ENCODE data around the gene CLK2.

Gene CLK2

DNA sequence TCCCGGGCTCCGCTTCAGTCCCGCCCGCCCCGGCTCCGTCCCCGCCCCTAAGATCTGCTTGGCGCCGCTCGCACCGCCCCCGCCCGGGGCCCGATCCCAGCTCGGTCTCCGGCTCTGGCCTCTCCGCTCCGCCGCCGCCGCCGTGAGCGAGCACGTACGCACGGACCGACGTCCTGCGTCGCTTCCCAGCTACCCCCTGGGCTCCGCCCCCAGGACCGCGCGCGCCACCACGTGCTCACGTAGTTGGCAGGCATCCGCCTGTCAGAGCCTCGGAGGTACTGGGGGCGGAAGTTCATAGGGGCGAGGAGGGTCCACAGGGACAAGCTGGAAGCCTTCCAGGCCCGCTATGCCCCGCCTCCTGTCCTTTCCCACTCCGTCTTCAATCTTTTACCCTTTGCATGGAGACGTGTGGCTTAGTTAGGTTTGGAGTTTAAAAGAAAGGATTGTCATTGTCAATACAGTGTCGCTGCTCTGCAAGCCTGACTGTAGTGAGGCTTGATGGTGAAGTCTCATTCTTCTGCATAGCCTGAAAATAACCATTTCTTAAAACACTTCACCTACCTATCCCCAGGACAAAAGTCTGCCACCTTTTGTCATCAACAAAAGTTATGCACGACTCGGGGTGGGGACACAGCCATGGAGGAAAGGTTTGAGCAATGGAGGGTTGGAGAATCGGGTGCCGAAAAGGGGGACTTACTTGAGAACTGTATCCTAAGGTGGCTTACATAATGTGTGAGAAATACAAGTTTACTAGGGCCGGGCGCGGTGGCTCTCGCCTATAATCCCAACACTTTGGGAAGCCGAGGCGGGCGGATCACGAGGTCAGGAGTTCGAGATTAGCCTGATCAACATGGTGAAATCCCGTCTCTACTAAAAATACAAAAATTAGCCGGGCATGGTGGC is at the start of gene CLK2:
CLK2 (minus strand) TSS at position 162 of the 903 bp plus-strand sequence. CDS start 2,527 bp downstream, outside the sequence.
- peak; percentile 91 for DNase-seq (ENCODE audit: low read depth)

DNA sequence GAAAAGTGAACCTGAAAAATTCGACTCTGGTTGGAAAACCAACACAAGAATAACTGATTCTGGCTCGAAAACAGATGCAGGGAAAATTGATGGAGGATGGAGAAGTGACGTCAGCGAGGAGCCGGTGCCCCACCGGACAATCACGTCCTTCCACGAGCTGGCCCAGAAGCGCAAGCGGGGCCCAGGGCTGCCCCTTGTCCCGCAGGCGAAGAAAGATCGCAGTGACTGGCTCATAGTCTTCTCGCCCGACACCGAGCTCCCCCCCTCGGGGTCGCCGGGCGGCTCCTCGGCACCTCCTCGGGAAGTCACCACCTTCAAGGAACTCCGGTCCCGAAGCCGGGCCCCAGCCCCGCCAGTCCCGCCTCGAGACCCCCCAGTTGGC is 49.3 kb upstream of the CLK2 start:
- no peak for DNase-seq (ENCODE audit: low read depth)

DNA sequence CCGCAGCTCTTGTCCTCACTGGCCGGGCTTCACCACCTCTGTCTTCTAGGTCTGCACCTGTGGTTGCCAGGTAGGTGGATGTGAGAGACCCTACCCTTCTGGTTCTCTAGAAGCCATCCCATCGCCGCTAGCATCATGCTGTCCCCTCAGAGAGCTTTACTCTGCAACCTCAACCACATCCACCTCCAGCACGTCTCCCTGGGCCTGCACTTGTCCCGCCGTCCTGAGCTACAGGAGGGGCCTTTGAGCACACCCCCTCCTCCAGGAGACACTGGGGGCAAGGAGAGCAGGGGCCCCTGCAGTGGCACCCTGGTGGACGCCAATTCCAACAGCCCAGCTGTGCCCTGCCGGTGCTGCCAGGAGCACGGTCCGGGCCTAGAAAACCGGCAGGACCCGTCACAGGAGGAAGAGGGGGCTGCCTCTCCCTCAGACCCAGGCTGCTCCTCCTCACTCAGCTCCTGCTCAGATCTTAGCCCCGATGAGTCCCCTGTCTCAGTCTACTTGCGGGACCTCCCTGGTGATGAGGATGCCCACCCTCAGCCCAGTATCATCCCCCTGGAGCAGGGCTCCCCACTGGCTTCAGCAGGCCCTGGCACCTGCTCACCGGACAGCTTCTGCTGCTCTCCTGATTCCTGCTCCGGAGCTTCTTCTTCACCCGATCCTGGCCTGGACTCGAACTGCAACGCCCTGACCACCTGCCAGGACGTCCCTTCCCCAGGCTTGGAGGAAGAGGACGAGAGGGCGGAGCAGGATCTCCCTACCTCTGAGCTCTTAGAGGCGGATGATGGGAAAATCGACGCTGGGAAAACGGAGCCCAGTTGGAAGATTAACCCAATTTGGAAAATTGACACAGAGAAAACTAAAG is 48.6 kb upstream of the CLK2 start:
- DNase-seq (ENCODE audit: low read depth): no peak

DNA sequence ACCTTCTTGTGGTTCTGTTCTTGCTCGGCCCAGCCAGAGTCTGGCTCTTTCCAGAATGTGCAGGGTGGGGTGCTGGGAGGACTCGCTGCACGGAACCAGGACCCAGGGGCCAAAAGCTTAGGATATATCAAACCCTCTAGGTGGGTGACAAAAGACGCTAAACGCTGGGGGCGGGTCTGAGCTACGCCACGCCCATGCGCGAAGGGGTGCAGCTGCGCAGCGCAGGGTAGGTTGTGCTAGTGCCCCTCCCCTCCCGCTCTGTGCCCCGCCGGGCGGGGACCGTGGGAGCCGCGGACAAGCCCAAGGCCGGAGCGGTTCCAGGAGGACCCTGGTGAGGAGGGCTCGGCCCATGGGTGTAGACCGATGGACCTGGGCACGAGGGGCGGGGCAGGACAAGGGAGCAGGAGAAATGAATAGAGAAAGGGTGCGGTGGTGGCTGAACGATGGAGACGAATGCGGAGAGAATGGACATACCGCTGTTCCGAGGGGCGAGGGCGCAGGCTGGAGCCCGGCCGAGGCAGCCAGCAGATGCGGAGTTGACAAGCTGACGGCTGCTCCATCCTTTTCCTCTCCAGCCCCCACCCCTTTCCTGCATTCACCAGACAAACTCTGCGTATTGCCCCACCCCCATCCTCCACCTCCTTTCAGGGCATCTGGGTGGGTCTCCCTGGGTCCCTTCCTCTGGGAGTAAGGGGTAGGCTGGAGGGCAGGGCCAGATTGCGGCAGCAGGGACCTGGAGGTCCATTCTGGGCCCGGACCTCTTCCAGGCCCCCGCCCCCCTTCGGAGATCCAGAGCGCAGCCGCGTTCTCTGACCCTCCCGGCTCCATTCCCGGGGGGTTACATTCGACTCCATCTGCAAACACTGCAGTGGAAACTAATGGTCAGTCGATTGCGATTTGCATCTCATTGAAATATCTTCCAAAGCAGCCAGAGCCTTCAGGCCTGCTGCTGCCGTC is 47.6 kb upstream of the CLK2 start, which contains the start of gene RUSC1:
RUSC1 (plus strand) TSS at position 234 of the 957 bp plus-strand sequence. CDS start 880 bp downstream, outside the sequence.
- DNase-seq (ENCODE audit: low read depth): peak; percentile 56

DNA sequence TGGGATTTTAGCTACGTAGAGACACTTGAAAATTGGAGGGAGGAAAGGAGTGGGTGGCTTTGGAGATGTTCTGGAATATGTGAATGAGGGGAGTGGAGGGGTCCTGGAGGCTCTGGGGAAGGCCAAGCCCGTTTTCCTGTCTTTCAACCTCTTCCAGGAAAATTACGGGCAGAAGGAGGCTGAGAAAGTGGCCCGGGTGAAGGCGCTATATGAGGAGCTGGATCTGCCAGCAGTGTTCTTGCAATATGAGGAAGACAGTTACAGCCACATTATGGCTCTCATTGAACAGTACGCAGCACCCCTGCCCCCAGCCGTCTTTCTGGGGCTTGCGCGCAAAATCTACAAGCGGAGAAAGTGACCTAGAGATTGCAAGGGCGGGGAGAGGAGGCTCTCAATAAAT is 46.9 kb upstream of the CLK2 start:
- no peak for DNase-seq (ENCODE audit: low read depth)

DNA sequence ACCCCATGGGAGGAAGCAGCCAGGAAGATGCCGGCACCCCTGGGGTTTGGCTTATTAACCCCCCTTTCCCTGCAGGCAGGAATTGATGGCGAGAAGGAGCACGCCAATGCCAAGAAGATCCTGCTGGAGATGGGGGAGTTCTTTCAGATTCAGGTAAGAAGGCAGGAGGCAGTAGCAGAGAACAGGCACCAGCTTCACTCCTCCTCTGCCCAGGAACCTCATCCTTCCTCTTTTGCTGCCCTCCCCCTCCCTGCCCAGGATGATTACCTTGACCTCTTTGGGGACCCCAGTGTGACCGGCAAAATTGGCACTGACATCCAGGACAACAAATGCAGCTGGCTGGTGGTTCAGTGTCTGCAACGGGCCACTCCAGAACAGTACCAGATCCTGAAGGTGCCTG is 46.2 kb upstream of the CLK2 start:
- DNase-seq (ENCODE audit: low read depth): no peak

DNA sequence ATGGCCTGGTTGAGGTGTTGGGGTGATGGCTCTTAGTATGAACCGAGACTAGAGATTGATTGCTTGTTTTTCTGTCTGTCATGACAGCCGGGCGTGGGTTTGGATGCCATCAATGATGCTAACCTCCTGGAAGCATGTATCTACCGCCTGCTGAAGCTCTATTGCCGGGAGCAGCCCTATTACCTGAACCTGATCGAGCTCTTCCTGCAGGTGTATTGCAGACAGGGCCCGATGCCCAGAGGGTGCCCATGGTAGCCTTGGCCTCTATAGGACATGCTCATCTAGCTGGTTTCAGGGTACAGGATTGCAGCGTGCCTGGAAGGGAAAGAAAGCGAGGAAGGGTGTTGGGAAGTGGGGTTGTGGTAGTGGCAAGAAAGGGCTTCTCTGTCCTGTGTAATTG is 44.8 kb upstream of the CLK2 start:
- no peak for DNase-seq (ENCODE audit: low read depth)

DNA sequence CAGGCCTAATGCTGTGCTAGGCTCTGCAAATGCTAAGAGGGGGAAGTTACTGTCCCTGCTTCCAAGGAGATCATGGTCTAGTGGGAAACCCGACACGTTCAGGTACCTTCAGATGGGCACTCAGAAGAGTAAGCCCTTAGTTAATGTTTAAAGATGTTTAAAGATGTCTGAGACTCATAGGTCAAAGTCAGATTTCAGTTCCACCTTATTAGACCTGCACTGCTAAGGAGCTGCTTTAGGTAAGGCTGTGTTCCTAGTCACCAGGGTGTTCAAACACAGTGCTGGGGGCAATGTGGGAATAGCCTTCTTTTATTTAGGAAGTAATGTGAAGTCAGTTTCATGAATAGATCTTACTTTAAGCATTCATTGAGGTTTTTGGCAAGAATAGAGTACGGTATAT is 43.6 kb upstream of the CLK2 start:
- no peak for DNase-seq (ENCODE audit: low read depth)

DNA sequence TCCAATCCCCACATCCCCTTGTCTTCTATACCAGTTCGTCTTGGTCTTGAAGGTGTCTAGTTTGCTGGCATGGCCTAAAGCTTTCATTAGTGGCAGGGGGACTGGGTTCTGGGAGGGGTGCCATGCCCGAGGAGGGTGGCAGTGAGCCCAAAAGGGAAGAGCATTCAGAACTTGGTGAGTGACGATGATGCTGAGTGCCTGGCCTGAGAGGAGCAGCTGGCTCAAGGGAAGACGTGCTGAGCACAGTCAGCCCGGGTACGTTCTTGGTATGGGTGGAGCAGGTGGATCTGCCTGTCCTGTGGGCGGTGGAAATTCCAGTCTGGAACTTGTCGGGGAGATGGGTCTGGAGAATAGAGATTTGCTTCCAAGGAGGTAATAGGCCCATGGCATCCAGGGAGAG is 40.0 kb upstream of the CLK2 start:
- no peak for DNase-seq (ENCODE audit: low read depth)

DNA sequence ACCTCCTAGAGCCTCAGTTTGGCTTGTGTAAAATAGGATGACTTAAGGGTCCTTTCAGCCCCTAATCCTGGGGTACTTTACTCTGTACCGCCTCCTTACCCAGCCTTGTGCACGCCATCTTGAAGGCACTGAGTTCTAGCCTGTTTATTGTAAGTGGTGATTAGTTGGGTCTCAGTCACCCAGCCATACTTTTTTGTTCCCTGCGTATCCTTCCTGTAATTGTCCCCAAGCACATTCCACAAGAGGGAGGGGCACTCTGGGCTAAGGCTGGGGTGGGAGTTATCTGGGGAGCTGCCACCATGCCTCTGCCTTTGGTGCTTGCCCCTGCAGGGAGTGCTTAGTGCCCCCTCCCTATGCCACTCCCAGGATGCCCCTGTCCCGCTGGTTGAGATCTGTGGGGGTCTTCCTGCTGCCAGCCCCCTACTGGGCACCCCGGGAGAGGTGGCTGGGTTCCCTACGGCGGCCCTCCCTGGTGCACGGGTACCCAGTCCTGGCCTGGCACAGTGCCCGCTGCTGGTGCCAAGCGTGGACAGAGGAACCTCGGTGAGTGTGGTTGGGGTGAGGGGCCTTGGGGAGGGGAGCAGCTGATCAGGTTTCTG is 36.2 kb upstream of the CLK2 start:
- no peak for DNase-seq (ENCODE audit: low read depth)

DNA sequence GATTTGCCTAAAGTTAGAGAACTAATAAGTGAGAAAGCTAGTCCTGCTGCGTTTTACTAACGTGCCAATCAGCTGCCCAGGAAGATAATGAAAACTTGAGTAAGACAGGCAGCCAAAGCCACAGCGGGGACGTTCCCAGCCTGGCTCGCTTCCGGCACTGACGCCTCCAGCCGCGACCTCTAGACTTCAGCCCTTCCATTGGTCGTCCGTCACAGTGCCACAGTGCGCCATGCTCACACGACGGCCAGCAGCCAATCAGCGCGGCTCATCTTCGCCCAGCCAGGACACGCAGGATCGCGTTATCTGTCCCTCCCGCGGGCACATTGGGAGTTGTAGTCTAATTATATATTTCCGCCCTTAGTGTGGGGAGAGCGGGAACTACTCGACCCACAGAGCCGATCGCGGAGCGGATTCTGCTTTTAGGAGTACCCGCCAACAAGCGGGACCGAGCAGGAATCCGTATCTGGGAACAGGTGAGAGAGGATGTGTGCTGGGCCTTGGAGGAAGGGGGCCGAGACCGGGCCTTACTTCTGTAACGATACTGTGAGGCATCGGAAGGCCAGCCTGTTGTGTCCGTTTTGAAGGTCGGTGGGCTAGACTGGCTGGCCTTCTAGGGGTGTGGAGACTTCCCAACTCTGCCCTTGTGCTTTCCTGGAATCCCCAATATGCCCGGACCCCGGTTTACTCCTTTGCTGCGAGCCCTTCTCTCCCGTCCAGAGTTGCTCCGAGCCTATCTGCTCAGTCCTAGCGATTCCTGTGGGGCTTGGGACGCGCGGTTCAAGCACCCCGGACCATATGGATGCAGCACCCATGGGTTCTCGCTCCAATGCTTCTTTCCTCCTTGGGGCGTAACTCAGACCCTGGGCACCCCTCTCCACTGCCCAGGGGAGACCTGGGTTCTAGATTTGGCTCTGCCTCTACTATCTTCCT is 35.5 kb upstream of the CLK2 start, which contains the start of gene FDPS:
FDPS (plus strand) TSS at position 374 of the 930 bp plus-strand sequence. CDS start 924 bp downstream, outside the sequence.
- peak; percentile 99 for DNase-seq (ENCODE audit: low read depth)

DNA sequence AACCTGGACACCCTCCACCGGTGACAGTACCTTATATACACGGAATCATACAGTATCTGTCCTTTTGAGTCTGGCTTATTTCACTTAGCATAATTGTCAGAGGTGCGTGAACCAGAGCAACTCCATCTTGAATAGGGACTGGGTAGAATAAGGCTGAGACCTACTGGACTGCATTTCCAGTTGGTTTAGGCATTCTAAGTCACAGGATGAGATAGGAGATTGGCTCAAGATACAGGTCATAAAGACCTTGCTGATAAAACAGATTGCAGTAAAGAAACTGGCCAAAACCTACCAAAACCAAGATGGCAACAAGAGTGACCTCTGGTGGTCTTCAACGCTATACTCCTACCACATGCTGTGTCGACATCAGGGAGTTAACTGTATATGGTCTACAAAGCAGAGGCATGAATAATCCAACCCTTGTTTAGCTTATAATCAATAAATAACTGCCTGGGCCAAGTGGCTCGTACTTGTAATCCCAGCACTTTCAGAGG is 34.0 kb upstream of the CLK2 start:
- DNase-seq (ENCODE audit: low read depth): no peak

DNA sequence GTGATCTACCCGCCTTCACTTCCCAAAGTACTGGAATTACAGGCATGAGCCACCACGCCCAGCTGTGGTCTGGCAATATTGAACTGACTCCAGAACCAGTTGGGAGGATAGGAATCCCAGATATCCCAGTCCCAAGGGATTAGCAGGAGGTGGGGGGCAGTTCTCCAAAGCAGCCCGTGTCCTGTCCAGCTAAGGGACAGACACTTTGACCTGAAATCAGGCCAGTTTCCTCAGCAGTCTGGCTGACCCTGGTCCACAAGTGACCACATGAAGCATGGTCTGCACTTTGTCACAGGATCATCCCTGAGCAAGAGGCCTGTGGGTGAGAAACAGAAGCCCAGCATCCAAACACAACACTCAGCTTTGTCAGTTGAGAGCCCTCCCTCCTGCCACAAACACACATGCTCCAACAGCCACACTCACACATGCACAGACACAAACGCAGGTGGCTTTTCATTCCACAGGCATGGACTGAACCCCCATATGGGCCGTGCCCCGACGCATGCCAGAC is 32.6 kb upstream of the CLK2 start:
- DNase-seq (ENCODE audit: low read depth): no peak

DNA sequence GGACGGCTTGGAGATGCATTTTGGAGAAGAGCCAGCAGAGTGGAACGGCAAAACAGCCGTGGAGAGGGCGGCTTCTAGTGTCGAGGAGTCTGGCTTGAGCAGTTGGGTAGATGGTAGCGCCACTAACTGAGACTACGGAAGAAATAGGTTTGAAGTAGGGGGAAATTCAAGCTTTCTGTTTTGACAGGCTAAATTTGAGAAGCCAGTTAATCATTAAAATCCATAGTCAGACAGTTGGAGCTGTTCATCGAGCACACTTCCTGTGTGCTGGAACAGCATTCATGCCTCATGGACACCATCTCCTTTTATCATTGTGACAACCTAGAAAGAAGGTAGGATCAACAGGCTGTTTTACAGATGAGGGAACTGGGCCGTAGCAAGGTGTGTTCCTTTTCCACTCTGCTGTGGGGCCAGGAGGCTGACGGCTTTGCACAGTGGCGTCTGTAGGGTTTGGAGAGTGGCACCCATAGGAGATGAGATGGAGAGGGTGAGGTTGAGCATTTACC is 31.3 kb upstream of the CLK2 start:
- no peak for DNase-seq (ENCODE audit: low read depth)

DNA sequence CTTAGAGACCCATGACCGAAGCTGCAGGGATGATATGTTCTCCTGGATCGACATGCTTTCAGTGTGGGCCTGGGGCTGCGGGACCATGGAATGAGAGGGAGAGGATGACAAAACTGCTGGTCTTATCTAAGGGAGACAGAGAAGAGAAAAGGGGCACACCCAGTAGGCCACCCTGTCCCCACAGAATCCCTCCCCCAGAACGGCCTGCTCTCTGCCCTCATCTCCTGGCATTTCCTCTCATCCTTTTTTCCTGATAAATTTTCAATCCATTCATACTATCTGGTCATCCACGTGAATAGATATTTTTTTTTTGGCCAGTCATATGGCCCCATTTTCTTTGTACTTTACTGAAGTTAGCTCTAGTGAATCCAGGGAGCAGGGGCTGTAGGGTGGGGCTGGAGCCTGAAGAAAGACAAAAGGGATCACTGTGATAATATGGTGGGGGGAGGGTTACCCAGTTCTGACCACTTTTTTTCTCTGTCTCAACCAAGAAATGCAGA is 28.1 kb upstream of the CLK2 start, which contains the start of gene PKLR:
PKLR (minus strand) TSS at position 97 of the 500 bp plus-strand sequence; CDS start at position 54, 43 bp downstream.
- DNase-seq (ENCODE audit: low read depth): no peak

DNA sequence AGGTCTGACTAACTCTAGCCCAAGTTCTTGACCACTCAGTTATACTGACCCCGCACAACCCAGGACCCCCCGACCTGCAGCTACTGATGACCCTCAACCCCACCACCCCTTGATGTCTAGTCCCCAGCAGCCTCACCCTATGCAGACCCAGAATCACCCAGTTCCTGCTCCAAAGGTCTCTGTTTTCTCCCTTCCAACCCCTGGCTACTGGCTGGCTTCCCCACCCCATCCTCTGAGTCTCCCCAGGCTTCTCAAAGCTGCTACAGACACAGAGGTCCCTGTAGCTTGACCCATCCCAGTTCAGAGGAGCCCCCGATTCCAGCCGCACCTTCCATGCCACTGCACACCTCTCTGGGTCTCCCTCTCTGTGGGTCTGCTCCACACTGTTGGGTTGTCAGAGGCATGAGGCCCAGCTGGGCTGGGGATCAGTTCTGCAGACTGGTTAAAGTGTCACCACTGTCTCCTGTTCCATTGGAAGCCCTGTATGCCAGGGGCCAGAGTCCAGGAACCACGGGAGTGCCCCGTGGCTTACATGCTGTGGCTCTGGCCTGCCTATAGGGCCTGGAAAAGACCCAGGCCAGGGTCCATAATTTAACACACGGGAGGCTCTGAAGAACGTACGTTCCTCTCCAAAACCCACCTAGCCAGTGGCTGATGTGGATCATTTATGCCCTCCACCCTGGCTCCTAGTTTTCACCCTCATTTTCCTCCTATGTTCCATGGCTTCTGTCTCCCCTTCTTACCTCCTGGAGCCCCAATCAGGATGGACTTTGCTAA is 27.4 kb upstream of the CLK2 start:
- no peak for DNase-seq (ENCODE audit: low read depth)

DNA sequence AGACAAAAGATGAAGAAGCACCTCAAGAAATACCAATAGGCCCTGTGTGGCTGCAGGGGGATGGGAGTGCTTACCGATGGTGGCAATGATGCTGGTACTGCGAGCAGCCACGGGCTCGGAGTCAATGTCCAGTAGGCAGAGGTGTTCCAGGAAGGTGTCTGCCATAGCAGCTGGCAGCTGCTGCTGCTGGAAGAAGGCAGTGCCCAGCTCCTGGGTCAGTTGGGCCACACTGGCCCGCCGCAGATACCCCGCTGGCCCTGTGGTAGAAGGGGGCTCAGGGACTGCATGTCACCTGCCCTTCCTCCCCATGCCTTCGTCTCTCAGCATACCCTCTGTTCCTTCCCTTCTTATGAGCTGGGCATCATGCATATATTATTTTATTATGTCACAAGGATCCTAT is 26.7 kb upstream of the CLK2 start:
- DNase-seq (ENCODE audit: low read depth): no peak

DNA sequence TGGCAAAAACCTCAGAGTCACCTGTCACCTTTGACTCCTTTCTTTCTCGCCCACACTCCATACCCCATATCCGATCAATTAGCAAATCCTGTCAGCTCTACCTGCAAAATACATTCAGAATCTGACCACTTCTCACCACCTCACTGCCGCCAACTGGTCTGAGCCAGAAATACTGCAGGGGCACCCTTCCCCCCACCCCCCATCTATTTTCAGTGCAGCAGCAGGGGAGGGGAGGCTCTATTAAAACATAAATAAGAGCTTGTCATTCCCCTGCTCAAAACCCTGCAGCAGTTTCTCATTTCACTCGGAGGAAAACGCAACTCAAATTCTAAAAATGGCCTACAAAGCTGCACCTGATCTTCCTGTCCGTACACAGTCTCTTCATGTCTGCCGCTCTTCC is 24.1 kb upstream of the CLK2 start:
- no peak for DNase-seq (ENCODE audit: low read depth)
